Stimulated activated CD8-positive, alpha-beta memory T cell treated with anti-CD3 and anti-CD28 coated beads, Interleukin-2, amount 100 ng/mL, for 48 hours (primary cell): ENCODE data around the gene HEXIM2.
A peak's percentile ranks its signal among the peaks of the same experiment; 100 is the strongest.
"Not testable (repeated sequence)": the region's sequence is repeated elsewhere in the genome, so short reads cannot be mapped to it uniquely, and the experiment has no call there.

Source experiments
- DNase-seq, 2 donors: peaks; one replicate each; pipeline ENCODE4 v3.0.0-alpha.2; 2020; ENCODE audit warnings: low read depth in 2 of 2

HEXIM2 gene

DNA sequence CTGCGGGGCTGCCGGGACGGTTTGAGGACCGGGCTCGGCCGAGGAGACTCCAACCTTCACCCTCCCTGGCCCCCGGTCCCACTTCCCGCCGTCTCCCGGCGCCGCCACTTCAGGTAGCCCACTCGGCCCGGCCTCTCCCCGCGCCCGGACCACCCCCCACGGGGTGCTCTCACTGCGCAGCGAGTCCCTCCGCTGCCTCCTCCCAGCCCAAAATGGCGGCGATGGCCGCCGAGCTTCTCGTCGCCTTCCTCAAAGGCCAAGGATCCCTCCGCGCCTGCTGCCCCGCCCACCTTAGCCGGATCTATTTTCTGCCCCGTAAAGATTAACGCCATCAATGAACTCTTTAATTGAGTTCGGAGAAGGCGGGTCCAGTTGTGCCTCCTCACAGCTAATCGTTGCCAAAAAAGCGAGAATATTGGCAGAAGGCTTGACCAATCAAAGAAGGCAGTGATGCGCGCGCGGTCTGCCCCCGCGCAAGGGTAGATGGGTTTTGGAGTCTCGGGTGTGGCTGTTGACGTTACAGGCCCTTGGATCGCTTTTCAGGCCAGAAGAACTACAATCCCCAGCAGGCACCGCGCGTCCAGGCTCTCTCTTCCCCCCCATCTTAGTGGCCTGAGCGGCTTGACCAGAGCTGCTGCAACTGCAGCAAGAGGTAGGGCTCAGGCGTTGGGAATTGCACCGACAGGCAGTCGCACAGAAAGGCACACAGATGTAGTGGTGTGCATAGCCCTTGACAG lies at the start of gene HEXIM2:
TSS of gene HEXIM2 (plus strand) at position 588 of the 737 bp plus-strand sequence. CDS start 919 bp downstream, outside the sequence.
- peak; percentile 86 to 94 for DNase-seq

DNA sequence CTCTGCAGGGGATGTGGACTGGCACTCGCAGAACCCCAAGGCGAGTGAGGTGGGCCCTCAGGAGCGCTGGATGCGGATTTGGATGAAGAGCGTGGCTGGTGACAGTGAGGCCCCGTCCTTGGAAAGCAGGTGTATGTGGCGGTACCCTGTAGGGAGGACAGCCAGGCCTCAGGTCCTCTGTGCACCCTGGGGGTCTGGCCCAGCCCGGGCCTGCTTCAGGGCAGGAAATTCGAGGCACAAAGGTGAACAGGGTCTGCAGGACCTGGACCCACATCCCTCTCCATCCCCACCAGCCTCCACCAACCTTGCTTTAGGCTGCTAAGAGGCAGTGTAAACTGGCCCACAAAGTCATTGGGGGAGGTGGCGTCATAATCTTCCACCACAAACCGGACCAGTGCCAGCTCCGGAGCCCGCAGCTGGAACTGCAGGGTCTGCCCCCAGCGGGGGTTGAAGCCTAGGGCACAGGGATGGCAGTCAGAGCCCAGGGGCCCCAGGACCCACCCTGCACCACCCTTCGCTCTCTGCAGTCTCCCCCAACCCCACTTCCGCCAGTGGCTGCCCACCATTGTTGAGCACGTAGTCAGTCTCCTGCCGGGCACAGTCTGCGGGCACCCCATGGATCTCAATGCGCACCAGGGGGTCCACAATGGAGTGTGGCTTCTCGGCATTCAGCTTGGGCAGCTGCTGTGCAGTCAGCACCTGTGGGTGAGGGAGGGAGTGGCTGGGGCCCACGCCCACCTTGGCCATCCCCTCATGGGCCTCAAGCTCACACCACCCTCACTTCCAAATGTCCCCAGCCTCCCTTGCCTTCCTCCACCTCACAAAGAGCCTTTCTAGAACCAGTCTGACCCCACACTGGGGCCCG lies 48.9 kb upstream of the HEXIM2 start:
- no peak for DNase-seq

DNA sequence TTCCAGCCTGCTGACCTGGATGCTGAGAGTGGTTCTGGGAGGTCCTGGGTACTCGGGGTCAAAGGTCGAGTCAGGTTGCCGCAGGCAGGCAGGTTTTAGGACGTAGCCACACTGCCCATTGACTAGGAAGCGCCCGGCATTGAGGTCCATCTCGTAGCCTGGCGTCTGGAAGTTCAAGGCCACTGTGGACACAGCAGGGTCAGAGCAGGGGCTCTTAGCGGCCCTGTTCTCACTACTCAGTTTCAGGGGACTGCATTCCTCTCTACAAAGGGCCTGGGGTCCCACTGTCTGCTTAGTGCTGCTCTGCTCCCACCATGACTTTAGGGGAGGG lies 48.3 kb upstream of the HEXIM2 start:
- no peak for DNase-seq

DNA sequence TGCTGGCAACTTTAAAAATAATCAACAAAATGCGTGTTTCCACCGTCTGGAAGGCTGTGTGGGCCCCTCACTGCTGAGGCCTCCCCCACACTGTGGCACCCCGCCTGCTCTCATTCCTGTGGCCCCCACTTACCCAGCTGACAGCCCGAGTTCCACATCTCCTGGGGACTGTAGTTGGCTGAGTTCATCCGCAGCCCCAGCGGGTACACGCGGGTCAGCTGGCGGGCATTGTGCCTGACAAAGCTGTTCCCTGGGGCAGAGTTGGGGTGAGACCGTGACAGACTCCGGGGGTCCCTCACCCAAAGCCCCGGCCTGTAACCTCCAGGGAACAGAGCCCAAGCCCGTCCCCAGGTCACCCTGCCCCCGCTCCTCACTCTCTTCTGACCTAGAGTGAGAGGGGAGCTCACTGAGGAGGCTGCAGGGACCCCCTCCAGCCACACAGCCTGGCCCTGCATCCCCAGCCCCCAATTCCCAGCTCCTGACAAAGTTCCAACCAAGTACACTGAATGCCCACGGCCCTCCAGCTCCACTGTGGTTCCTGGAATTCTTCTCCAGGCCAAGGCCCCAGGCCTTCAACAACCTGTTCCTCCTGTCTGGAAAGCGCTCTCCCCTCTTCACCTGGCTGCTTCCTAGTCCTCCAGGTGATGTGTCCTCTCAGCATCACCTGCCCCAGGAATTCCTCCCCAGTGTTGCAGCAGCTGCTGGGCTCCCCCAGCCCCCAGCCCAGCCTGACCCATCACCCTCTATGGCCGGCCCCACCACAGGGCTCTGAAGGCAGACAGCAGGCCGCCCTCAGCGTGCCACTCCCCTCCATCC lies 47.4 kb upstream of the HEXIM2 start:
- no peak for DNase-seq

DNA sequence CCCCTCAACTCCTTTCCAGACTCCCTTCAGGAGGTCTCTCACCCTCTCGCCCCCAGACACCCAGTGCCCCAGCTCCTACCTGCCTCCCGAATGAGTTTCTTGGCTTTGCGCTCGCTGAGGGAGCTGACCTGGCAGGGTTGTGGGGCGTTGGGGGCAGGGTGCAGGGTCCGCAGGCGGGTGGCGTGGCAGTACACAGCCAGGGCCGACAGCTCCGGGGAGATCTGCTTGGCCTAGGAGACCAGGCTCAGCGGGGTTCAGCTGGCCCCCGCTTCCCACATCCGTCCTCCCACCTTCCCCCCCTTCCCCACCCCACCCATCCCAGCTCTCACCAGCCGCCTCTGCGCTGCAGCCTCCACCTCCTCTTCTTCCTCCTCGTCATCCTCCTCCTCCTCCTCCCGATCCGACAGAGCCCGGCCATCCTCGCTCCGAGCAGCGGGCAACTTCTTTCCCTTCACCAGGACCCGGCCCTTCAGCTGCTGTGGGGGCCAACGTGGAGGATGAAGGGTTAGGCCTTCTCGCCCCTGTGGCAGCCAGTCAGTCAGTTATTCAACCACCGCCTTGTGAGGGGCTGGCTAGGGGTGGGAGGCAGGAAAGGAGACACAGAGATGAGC lies 46.6 kb upstream of the HEXIM2 start:
- DNase-seq: no peak

DNA sequence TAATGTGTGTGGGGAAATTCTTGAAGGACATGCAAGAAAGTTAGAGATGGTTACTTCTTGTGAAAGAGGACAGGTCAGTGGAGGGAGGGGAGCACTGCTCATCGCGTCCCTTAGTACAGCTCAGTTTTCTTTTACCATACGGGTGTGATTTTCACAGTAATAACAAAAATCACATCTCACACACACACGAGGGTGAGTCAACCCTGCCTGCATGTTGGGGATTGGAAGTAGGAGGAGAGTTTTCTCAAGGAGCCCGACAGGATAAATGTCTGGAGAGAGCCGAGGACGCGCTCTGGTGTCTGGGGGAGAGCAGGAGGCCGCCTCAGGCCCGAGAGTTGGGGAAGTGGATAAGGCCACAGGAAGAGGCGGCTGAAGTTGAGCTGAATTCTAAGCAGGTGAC lies 45.8 kb upstream of the HEXIM2 start:
- no peak for DNase-seq

GRCh38 chr17:45116434-45117016 lies 45.1 kb upstream of the HEXIM2 start:
- no peak for DNase-seq

- DNase-seq: no peak
These were observed 44.3 kb upstream of the HEXIM2 start for GRCh38 chr17:45117334-45117733.

- no peak for DNase-seq
These were observed 43.6 kb upstream of the HEXIM2 start for GRCh38 chr17:45117848-45118646.

- no peak for DNase-seq
These were observed 43.0 kb upstream of the HEXIM2 start for GRCh38 chr17:45118691-45119090.

DNA sequence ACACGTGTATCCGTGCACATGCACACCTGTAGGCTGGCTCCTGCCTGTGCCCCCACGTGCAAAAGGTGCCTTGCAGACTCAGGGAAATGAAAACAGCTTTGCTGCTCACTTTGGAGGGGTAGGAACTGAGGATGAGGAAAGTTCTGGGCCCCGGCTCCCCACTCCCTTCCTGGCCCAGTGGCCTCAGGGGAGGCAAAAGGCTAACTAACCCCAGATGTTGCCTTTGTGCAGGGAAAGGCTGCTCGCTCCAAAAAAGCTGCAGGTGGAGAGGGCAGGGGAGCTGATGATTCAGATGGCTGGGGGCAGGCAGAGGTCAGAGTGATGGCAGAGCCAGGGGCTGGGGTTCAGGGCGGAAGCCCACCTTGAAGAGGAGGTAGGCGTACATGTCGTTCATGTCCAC lies 41.7 kb upstream of the HEXIM2 start:
- no peak for DNase-seq

DNA sequence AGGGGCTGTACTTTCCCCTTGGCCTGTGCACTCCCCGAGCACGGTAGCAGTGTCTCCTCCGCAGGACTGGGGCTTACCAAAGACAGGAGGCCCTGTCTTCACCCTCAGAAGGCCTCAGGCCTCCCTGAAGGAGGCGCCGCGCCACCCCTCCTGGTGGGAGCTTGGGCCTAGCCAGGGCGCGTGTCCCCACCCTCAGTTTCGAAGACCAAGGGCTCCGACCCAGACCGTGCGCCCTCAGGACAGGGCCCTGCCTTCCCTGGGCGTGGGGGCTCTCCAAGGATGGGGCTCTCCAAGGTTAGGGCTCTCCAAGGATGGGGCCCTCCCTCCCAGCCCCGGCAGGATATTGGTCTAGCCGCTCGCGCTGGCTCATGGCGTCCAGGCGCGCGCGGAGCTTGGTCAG lies 41.1 kb upstream of the HEXIM2 start:
- DNase-seq: no peak

GRCh38 chr17:45121055-45121454 lies 40.6 kb upstream of the HEXIM2 start:
- DNase-seq: no peak

DNA sequence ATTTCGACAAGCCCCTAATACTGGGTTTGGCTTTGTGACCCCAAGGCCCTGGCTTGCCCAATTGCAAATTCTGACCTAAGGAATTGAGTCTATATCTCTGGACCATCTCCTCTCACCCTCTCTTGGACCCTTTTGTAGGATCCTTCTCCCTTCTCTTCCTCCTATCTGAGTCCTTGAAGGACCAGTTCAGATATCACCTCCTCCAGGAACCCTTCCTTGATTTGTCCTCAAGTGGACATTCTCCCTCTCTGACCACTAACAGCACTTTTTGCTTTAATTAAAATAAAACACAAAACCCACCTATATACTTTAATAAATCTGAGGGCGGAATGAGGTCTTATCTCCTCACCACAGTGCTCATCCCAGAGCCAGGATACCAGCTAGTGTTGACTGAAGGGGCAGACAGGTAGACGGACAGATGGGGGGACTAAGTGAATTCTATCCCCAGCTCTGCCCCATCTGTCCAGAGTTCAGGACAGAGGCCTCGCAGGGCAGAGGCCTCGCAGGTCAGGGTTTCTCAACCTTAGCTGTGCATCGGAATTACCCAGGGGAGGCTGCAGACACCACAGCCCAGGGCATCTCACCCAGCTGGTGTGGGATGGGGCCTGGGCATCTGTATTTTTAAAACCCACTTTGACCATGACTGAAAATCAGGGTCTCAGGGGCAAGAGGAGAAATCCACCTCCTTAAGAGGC lies 38.5 kb upstream of the HEXIM2 start:
- DNase-seq: no peak

GRCh38 chr17:45123930-45124796 lies 37.5 kb upstream of the HEXIM2 start:
- DNase-seq: no peak

GRCh38 chr17:45124797-45125122 lies 36.9 kb upstream of the HEXIM2 start:
- not testable (repeated sequence) for DNase-seq

- DNase-seq: no peak
These were observed 36.2 kb upstream of the HEXIM2 start for GRCh38 chr17:45125509-45125908.

DNA sequence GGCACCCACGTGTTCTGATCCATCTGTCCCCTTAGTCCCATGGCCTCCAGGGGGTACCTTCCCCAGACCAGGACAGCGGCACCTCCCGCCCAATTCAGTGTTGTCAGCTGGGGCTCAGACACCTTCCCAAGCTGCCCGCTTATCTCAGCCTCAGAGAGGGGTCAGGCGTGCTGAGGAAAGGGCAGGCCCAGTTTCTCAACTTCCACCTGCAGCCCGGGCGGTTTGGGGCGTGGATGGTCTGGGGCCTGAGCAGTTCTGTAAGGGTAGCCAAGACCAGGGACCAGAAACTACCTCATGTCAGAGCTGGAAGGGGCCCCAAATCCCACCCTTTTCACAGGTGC lies 34.5 kb upstream of the HEXIM2 start:
- DNase-seq: no peak

- no peak for DNase-seq
These were observed 34.0 kb upstream of the HEXIM2 start for GRCh38 chr17:45127548-45128300.
